Measurements from ENCODE around the gene LGALS9.

DNA sequence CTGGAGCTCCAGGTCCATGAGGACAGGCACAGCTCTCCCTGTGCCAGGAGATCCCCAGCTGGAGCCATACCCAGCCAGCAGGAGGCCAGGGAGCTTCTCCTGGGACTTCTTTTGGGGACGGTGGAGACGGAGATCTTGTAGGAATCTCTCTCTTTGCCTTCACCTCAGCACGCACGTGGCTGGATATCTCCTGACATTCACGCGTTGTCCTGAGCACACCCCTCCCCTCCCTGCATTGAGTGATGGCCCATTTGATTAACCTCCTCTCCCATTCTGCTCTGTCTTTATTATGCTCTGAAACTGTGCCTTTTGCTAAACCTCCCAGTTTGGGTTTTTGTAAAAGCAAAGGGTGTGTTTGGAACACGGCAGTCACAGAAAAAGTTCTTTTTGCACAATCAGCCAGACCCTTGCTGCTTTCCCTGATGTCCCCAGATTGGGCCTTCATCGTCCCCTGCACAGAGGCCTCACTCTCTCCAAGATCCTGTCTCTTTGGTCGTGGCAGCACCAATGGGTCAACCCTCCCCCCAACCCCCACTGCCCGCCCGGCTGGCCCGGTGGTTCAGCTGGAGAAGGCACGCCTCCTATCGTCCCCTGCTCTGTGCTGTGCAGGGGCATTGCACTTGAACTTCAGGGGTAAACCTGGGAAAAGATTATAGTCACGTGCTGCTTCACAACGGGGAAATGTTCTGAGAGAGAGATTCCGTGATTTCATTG is 32.5 kb upstream of the LGALS9 start:
- TF ChIP-seq POLR2AphosphoS5 (IDR thresholded peaks at IDR 0.05) (no peak), EP300 (IDR thresholded peaks at IDR 0.05) (no peak), POLR2A (IDR thresholded peaks at IDR 0.05) (no peak)
- TF ChIP-seq, protein P1, sequence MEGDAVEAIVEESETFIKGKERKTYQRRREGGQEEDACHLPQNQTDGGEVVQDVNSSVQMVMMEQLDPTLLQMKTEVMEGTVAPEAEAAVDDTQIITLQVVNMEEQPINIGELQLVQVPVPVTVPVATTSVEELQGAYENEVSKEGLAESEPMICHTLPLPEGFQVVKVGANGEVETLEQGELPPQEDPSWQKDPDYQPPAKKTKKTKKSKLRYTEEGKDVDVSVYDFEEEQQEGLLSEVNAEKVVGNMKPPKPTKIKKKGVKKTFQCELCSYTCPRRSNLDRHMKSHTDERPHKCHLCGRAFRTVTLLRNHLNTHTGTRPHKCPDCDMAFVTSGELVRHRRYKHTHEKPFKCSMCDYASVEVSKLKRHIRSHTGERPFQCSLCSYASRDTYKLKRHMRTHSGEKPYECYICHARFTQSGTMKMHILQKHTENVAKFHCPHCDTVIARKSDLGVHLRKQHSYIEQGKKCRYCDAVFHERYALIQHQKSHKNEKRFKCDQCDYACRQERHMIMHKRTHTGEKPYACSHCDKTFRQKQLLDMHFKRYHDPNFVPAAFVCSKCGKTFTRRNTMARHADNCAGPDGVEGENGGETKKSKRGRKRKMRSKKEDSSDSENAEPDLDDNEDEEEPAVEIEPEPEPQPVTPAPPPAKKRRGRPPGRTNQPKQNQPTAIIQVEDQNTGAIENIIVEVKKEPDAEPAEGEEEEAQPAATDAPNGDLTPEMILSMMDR (IDR thresholded peaks at IDR 0.05) = no peak
